IMR-90 (cell line): ENCODE data around the gene VAMP8.
"Not testable (repeated sequence)": the region's sequence is repeated elsewhere in the genome, so short reads cannot be mapped to it uniquely, and the experiment has no call there.

Experiments
- CEBPB ChIP-seq: IDR thresholded peaks from 2 replicates; pipeline ENCODE4 v1.6.1; 2012; ENCODE audit warnings: low read depth, low read length, improper control_type of control experiment
- MAZ ChIP-seq: IDR thresholded peaks from 2 replicates; pipeline ENCODE4 v1.6.1; 2012; ENCODE audit warnings: low read depth, mild to moderate bottlenecking, low read length, improper control_type of control experiment, moderate library complexity, borderline replicate concordance
- MXI1 ChIP-seq: IDR thresholded peaks from 2 replicates; pipeline ENCODE4 v1.6.1; 2012; ENCODE audit warnings: low read depth, mild to moderate bottlenecking, low read length, moderate library complexity, borderline replicate concordance
- POLR2A ChIP-seq: IDR thresholded peaks from 2 replicates; pipeline ENCODE4 v1.6.1; 2012; ENCODE audit warnings: mild to moderate bottlenecking, low read depth, low read length
- RFX5 ChIP-seq: IDR thresholded peaks from 2 replicates; pipeline ENCODE4 v1.8.0; 2012; ENCODE audit warnings: low read depth, mild to moderate bottlenecking, low read length, moderate library complexity
- SMC3 ChIP-seq: fragments of 150-350 bp; IDR thresholded peaks from 2 replicates; pipeline ENCODE4 v1.6.1; 2016; ENCODE audit warnings: low read depth, mild to moderate bottlenecking, antibody characterized with exemption, low read length, moderate library complexity
- TF ChIP-seq, protein P1 (sequence below): conservative IDR thresholded peaks from 2 replicates; pipeline ENCODE4 v1.5.1; 2012; ENCODE audit warnings: mild to moderate bottlenecking, low read depth, low read length, improper control_type of control experiment

DNA sequence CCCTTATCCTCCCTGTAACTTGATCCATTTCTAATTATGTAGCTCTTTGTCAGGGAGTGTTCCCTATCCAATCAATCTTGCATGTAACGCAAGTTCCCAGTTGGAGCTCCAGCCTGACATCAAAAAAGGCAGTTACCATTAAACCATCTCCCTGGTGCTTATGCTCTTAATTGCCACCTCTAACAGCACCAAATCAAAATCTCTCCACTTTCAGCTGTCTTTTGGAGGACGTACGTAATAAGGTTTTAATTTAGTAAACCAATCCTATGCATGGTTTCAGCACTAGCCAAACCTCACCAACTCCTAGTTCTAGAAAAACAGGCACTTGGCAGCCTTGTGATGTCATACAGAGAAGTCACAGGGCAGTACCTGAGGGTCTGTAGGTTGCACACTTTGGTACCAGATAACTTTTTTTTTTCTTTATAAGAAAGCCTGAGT, 33.1 kb upstream of the VAMP8 start:
- TF ChIP-seq, protein P1, sequence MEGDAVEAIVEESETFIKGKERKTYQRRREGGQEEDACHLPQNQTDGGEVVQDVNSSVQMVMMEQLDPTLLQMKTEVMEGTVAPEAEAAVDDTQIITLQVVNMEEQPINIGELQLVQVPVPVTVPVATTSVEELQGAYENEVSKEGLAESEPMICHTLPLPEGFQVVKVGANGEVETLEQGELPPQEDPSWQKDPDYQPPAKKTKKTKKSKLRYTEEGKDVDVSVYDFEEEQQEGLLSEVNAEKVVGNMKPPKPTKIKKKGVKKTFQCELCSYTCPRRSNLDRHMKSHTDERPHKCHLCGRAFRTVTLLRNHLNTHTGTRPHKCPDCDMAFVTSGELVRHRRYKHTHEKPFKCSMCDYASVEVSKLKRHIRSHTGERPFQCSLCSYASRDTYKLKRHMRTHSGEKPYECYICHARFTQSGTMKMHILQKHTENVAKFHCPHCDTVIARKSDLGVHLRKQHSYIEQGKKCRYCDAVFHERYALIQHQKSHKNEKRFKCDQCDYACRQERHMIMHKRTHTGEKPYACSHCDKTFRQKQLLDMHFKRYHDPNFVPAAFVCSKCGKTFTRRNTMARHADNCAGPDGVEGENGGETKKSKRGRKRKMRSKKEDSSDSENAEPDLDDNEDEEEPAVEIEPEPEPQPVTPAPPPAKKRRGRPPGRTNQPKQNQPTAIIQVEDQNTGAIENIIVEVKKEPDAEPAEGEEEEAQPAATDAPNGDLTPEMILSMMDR = not testable (repeated sequence)
- not testable (repeated sequence) for TF ChIP-seq SMC3, POLR2A, MAZ, CEBPB, MXI1, RFX5
